DMS153 treated with DMSO at 0.1 percent for 48 hours (cell line): ENCODE measurements around the gene TOMM40.
"Not testable (repeated sequence)": the region's sequence is repeated elsewhere in the genome, so short reads cannot be mapped to it uniquely, and the experiment has no call there.

Experiments
- DNase-seq: peaks from one replicate; lab custom pipeline; 2025; ENCODE audit not compliant: unreplicated experiment; lab: John Stamatoyannopoulos, UW

TOMM40 gene

DNA sequence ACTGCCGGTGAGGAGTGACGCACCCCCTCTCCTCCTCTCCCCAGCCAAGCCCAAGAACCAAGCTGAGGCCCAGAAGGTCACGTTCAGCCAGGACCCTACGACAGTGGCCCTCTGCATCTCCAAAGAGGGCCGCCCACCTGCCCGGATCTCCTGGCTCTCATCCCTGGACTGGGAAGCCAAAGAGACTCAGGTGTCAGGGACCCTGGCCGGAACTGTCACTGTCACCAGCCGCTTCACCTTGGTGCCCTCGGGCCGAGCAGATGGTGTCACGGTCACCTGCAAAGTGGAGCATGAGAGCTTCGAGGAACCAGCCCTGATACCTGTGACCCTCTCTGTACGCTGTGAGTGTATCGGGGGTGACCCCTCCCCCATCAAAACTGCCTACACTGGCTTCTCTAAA, 19.2 kb upstream of the TOMM40 start:
- no peak for DNase-seq

DNA sequence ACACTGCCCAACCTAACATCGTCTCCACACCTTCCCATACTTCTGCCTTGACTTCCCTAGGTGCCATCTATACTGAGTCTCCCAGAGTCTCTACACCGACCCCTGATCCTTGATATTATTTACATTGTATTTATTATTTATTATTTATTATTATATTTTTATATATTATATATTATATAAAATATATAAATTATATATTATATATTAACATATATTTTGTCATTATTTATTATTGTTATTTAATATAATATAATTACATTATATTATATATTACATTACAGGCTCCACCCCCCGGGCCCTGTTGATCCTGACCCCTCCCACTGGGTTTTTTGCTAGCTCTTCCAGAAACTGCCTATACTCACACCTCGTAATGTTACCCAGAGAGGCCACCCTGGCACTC, 18.4 kb upstream of the TOMM40 start:
- no peak for DNase-seq

DNA sequence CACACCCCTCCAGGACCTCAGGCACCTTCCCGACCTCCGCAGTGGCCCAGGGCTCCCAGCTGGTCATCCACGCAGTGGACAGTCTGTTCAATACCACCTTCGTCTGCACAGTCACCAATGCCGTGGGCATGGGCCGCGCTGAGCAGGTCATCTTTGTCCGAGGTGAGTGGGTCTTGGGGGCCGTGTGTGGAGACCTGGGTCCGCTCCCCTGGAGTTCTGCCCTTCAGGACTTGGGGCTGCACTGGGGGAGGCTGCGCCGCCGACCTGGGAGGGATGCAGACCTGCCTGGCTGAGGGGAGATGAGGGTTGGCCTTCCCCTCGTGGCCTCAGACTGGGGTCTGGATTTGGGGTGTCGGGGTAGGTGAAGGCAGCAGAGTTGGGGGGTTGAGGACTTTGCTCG, 16.7 kb upstream of the TOMM40 start:
- no peak for DNase-seq

DNA sequence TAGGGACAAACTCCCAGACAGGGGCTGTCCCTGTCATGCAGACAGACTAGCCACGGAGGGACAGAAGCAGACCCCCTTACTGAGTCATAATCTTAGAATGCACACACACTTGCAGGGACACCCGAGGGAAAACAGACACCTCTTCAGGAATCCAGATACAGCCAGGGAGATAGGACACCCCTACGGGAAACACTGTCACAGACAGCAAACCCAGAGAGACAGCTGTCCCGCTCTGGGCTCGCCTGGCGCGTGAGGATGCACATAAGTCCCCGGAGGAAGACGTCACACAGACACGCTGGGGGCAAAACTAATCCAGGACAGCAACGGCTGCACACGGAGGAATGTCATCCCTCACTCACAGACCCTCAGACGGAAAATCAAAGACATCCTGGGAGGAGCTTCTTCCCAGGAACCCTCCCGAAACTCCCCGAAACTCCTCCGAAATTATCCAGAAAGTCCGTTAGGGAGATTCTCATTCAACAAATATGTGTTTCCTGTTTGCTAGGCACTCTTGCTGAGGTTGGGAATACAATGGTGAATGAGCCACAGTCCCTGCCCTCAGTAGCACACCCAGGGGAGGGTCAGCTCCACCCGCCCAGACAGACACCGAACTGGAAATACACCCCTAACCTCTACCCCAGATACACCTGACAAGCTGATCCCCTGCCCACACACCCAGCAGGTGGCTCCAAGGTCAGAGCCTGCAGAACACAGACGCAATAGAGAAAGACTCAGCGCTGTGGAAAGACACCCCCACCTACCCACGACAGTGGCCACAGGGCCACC, 15.2 kb upstream of the TOMM40 start:
- no peak for DNase-seq

DNA sequence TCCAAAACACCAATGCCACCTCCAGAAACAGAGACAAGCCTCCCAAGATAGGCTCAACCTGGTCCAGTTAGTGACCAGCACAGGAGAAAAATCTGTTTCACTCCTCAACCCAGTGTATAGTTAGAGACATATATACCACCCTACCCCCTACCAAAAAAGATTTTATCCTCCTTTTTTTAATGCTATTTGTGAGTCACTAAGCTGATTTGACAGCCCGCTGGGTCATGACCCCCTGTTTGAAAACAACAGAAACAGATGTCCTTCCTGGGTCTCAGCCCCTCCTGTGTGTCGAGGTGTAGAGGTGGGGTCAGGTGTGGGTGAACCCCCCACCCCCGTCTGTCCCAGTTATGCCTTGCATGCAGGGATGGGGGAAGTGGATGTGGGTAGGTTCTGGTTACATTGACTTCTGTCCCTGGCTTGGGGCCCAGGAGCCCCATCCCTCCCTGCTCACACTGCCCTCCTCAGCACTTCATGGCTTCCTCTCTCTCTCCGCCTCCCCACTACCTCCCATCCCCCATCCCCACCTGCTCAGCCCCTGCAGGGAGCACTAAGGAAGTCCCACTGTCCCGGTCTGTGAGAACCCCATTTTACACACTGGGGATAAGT, 14.0 kb upstream of the TOMM40 start:
- DNase-seq, result no peak

DNA sequence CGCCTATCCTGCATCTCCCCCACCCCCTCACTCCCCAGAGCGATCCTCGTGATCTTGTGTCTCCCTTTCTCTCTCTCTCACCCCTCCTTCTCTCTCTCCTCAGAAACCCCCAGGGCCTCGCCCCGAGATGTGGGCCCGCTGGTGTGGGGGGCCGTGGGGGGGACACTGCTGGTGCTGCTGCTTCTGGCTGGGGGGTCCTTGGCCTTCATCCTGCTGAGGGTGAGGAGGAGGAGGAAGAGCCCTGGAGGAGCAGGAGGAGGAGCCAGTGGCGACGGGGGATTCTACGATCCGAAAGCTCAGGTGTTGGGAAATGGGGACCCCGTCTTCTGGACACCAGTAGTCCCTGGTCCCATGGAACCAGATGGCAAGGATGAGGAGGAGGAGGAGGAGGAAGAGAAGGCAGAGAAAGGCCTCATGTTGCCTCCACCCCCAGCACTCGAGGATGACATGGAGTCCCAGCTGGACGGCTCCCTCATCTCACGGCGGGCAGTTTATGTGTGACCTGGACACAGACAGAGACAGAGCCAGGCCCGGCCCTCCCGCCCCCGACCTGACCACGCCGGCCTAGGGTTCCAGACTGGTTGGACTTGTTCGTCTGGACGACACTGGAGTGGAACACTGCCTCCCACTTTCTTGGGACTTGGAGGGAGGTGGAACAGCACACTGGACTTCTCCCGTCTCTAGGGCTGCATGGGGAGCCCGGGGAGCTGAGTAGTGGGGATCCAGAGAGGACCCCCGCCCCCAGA, 12.8 kb upstream of the TOMM40 start:
- no peak for DNase-seq

DNA sequence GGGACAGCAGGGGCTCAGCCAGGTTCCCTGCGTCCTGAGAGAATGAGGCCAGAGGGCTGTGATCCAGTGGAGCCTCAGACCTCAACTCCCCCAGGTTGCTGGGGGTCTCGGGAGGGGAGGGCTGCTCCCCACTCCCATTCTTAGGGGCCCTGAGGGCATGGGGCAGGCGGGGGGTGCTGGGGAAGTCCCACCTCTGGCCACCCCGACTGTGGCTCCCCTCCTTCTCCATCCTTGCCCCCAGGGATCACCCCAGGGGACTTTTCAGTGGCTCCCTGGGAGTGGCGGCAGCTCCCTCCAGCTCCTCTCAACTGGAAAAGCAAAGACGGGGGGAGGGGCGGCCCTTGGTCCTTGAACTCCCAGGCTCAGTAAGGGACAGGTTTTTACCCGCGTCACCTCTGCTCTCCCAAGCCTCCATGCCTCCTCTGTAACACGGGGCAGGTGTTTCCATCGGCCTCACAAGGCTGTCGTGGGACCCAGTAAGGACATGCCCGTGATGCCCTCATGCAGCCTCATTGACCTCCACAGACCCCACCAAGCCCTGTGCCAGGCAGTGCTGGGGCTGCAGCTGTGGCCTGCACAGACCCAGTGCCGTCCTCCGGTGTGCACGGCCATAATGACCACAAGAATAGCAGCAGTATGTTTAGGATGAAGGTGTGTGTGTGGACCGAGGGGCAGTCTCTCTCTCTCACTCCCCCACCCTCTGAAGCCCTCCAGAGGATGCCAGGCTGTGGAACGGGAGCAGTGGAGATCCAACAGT, 11.6 kb upstream of the TOMM40 start:
- no peak for DNase-seq

DNA sequence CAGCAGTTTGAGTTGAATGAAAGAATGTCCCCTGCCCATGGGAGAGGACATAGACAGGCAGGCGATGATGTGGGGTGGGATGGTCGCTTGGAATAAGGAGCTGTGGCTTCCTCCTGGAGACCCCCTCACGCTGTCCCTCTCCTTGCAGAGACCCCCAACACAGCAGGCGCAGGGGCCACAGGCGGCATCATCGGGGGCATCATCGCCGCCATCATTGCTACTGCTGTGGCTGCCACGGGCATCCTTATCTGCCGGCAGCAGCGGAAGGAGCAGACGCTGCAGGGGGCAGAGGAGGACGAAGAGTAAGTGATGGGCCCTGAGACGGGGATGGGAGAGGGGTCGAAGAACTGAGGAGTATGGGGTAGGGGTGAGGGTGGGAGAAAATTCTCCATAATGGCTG, 9.0 kb upstream of the TOMM40 start:
- no peak for DNase-seq

DNA sequence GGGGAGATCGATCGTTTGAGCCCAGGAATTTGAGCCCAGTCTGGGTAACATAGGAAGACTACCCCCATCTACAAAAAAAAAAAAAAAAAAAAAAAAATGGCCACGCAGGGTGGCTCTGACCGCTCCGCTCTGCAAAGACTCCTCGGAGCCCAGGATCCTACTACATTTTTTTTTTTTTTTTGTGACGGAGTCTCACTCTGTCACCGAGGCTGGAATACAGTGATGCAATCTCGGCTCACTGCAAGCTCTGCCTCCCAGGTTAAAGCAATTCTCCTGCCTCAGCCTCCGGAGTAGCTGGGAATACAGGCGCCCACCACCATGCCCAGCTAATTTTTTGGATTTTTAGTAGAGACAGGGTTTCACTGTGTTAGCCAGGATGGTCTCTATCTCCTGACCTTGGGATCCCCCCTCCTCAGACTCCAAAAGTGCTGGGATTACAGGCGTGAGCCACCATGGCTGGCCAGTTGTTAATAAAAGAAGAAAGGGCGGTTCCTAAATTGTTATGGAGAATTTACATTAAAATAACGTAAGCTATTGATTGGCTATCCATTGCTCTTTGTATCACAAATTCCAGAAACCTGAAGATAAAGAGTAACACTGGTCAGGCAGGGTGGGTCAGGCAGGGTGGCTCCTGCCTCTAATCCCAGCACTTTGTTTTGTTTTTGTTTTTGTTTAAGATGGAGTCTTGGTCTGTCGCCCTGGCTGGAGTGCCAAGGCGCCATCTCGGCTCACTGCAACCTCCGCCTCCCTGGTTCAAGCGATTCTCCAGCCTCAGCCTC, 8.2 kb upstream of the TOMM40 start:
- not testable (repeated sequence) for DNase-seq

DNA sequence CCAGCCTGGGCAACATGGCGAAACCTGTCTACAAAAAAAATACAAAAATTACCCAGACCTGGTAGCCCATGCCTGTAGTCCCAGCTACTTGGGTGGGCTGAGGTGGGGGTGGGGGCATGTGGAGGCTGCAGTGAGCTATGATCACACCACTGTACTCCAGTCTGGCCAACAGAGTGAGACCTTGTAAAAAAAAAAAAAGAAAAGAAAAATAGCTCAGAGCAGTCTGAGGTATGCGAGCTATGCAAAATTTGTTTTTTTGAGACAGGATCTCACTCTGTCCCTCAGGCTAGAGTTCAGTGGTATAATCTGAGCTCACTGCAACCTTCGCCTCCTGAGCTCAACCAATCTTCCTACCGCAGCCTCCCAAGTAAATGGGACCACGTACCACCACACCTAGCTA, 7.1 kb upstream of the TOMM40 start:
- no peak for DNase-seq

DNA sequence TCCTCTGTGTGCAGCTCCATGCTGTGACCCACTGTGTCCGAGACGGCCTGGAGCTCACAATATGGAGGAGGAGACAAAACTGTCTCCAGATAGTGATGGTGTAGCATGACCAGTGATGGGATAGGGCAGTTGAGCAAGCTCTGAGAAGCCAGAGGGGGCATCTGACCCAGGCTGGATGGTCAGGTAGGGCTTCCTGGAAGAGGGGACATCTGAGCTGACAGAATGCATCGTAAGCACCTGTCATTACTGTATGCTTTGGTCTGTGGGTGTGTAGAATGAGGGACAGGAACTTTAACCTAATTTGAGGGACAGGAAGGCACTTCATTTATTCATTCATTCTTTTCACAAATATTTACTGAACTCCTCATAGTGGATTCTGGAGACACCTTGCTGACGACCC, 6.5 kb upstream of the TOMM40 start:
- DNase-seq, result no peak

DNA sequence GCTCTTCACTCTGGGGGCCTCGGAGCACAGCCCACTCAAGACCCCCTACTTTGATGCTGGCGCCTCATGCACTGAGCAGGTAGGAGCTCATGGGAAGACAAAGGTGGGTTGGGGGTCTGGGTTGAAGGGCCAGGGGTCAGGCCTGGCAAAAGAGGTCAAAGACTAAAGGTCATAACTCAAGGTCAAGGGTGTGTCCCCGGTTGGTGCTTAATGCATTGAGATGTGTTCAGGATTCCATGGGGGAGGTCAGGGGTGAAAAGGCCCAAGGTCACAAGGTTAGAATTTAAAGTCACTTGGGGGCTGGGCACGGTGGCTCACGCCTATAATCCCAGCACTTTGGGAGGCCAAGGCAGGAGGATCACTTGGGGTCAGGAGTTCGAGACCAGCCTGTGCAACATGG, 4.9 kb upstream of the TOMM40 start:
- DNase-seq, result no peak

DNA sequence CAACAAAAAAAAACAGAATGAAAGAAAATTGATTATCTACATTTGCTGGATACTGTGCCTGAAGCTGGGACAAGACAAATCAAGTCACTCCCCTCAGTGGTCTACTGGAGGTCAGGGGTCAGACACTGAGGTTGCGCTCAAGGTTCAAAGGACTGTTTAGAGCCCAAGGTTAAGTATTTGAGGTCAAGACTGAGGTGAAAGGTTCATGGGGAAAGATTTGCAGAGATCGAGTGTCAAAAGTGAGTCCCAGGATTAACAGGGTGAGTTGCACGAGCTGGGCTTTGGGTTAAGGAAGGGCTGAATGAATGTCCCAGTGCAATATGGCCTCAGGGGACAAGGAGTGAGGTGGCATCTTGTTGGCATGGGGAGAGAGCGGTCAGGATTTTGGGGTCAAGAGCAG, 3.4 kb upstream of the TOMM40 start:
- no peak for DNase-seq

DNA sequence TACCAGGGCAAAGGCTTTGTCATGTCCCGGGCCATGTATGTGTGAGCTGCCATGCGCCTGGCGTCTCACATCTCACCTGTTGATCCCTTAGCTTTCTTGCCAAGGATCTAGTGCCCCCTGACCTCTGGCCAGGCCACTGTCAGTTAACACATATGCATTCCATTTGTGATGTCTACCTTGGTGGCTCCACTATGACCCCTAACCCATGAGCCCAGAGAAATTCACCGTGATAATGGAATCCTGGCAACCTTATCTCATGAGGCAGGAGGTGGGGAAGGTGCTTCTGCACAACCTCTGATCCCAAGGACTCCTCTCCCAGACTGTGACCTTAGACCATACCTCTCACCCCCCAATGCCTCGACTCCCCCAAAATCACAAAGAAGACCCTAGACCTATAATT, 2.7 kb upstream of the TOMM40 start:
- not testable (repeated sequence) for DNase-seq

DNA sequence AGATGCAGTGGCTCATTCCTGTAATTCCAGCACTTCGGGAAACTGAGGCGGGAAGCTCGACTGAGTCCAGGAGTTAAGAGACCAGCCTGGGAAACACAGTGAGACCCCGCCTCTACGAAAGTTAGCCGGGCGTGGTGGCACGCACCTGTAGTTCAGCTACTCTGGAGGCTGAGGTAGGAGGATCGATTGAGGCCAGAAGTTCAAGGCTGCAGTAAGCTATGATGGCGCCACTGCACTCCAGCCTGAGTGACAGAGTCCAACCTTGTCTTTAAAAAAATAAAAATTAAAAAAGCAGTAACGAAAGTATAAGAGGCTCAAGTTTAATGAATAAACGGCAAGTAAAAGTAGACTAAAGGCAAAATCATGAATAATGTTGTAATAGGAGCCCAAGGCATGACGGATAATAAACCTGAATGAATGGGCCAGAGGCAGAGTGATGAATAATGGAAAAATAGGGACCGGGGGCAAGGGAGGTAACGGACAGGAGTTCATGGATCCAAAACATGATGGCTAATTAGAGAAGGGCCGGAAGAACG, 1.2 kb upstream of the TOMM40 start:
- no peak for DNase-seq

DNA sequence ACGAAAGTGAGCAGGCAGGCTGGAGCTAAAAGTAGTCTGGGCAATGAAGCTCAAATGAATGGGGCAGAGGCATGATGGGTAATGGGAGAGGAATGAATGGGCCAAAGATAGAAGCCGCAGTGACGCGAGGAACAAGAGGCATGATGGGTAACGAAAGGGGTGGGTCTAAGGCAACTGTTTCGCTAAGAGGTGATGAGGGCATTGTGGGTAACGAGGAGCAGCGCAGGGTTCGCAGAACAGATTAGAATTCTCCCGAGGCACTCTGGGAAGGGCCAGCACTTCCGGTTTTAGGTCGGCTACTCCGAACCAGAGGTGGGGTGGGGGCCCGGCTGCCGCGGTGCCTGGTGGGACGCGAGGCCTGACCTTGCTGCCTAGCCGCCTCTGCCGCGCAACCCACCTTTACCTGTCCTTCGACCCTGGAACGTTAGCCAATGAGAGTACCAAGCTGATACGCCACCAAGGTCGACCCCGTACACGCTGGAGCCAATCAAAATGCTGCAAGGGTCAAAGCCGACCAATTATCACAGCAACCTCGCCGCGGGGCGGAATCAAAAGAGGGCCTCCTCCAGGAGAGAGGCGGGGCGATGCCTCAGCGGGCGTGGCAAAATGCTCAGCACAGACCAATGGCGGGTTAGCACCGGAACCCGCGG, 563 bp upstream of the TOMM40 start:
- DNase-seq, result peak; percentile 100

DNA sequence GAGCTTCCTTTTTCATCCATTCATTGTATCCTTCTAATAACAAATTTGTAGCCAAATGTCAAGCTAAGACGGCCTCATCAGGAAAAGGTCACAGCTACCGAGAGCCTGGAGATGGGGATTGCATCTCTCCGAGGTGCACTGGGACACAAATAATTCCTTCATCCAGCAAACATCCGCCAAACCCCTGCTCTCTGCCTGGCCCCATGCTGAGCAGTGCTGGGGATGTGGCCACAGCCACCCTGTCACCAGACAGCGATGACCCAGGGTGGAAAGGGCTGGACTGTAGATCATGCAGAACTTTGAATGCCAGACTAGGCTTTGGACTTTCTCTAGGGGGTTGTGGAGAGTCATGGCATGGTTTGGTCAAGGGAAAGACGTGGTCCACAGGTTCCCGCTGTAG, 1.9 kb downstream of the TOMM40 start:
- no peak for DNase-seq

DNA sequence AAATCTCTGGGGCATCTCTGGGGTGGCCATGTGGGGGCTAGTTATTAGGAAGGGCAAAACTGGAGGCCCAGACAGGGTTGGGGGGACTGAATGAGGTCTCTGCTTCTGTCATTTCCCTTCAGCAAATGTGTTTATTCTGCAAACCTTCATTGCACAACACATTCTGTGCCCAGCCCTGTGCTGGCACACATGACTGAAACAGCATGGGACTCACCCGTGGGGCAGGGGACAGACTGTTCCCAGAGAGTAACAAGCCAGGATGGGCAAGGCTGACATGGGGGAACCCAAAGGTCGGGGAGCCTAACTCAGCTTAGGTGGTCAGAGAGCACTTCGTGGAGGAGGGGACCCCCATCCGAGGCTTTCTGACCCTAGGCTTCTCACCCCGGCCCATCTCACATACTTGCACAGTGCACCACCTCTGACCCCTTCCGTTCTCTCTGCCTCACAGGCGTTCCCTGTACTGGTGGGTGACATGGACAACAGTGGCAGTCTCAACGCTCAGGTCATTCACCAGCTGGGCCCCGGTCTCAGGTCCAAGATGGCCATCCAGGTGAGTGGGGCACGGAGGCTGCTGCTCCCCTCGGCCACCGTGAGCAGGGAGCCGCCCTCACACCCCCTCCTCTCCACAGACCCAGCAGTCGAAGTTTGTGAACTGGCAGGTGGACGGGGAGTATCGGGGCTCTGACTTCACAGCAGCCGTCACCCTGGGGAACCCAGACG, 2.4 kb downstream of the TOMM40 start:
- DNase-seq, result no peak

DNA sequence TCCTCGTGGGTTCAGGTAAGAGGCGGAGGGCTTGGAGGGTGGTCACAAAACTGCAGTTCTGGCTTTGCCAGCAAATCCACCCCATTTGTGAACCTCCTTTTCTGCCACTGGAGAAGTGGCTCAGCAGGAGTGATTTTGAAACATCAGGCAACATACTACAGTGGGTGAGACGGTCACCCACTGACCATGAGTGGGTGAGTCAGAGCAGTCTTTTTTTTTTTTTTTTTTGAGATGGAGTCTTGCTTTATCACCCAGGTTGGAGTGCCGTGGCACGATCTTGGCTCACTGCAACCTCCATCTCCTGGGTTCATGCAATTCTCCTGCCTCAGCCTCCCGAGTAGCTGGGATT, 3.0 kb downstream of the TOMM40 start:
- DNase-seq, result no peak
